HG02759 (cell line): ENCODE data around the gene RSAD2.

ENCODE experiments used
- ATAC-seq: cut with Tn5 transposase; IDR thresholded peaks from one replicate; pipeline ENCODE4 v1.9.1; 2021; ENCODE audit warnings: mild to moderate bottlenecking, moderate library complexity; ENCODE audit not compliant: unreplicated experiment

RSAD2 gene

DNA sequence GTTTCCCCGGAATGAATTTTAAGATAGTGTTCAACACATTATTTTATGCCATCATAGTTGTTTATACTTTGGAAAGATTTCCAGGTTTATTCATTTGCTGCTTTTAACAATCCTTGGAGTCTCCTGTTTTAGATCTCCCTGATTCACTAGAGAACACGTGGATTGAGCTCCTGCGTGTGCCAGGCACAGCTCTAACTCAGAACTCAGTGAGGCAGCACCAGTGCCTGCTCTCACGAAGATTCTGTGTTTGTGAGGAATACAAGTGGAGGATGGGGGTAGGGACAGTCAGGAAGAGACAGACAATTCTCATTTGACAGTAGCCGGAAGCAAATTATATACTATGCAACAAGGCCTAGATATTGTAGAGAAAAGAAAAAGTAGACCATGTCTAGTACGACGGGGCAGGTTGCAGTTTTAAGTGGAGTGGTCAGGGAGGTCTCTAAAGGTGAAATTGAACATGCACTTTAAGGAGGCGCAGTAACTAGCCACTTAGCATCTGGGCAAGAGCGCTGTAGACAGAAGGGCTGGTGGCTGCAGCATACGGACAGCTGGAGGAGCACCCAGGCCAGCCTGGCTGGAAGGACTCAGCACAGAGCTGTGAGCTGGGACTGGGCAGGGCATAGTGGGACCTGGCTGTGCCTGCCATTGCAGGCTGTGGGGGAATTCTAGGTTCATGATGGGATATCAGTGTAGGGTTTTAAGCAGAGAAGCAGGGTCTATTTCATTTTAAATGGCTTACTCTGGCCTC is 63.9 kb downstream of the RSAD2 start:
- ATAC-seq, result no peak

DNA sequence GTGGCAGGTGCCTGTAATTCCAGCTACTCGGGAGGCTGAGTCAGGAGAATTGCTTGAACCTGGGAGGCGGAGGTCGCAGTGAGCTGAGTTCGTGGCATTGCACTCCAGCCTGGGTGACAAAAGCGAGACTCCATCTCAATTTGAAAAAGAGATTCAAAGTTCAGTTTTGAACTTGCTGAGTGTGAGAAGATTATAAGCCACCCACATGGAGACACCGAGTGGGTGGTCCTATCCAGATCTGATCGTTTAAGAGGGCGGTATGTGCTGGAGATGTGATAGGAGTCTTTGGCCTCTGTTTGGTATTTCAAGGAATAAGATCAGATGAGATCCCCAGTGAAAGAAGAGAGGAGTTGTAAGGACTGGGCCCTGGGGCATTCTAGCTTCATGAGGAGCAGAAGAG is 65.3 kb downstream of the RSAD2 start:
- no peak for ATAC-seq

DNA sequence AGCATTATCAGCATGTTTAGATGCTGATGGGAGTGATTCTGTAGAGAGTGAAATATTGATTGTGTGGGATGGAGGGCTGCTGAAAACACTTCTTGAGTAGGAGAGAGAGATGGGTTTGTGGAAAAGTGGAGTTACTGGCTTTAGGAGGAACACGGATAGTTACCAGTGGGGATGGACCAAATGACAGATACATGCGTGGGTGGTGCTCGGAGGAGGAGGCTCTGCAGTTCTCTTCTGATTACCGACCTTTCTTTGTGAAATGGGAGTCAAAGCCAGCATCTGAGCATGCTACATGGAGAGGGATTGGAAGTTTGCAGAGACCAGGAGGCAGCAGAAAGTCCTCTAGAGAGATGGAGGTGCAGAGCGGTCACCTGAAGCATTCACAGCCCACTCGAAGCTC is 65.9 kb downstream of the RSAD2 start:
- no peak for ATAC-seq

DNA sequence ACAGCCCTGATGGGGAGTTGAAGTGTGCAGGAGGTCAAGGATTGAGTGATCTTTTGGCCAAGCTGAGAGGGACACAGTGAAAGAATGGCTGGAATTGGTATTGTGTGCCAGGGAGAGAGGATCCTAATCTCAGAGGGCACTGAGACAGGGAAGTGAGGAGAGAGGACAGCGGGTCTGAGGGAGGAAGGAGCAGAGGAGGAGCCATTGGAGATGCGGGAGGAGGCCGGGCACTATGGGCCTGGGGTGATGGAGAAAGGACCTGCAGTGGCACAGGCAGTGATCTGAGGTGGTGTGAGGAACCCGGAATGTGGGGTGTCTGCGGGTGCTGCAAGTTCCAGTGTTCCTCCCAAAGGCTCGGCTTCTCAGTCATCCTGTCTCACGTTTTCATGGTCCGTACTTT is 66.4 kb downstream of the RSAD2 start:
- ATAC-seq, result no peak

DNA sequence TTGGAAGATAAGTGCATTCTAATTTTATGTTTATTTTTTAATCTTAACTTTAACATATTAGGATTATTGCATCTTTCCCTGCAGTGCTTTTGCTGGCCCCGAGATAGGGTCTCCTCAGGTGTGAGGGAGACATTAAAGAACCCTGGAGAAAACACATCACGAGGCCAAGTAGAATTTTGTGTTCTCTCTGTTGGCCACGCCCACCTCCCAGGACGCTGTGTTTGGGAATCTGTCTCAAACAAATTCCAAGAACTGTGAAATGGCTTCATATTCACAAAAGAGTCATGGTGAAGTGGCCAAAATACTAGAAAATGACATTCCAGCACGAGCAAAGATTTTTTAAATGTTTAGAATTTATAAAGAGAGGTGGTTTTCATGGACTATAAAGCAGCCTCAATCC is 67.0 kb downstream of the RSAD2 start:
- ATAC-seq, result no peak

DNA sequence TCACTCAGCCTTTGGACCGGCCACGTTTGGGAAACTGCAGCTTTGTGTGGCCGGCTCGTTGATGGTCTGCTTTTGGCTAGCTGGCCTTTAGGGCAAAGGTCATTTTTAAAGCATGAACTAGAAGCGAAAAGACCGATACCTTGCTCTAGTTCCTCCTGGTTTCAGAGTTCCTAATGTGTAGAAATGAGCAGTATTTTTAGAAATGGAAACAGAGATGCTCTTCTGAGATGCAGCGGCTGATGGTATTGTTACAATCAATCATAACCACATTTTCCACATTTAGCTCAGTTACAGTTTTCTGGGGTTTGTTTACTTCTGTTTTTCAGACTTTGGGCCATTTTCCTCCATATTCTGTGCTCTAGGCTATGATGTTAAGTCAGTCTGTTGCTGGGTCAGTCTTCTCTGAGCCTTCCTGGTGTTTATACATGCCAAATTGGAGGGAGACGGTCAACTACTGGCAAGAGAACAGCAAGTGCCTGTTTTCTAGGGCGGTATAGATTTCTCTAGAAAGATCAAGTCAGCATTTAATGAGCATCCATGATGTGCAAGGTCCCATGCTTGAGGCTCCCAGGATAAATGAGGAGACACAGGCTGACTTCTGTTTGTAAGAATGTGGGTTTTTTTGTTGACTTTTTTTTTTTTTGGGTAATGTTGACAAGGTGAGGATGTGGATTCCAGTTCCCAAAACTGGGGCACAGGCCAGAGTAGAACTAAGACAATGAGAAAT is 67.7 kb downstream of the RSAD2 start:
- ATAC-seq, result peak; percentile 89

DNA sequence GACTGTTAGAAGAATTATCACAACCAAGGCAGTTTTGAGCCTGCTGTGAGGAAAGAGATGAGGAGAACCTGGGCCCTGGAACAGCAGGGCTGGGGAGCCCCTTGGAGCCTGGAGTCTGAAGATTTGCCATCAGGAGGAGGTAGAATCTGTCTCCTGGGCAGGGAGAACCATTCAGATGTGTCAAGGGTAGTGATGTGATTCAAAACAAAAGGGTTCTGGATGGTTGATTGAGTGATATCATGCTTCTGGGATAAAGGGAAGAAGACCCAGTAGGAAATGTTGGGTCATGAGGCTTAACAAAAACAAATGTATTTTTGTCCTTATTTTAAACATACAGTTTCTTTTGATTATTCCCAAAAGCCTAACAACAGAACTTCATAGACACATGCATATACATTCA is 68.2 kb downstream of the RSAD2 start:
- ATAC-seq, result peak; percentile 6

DNA sequence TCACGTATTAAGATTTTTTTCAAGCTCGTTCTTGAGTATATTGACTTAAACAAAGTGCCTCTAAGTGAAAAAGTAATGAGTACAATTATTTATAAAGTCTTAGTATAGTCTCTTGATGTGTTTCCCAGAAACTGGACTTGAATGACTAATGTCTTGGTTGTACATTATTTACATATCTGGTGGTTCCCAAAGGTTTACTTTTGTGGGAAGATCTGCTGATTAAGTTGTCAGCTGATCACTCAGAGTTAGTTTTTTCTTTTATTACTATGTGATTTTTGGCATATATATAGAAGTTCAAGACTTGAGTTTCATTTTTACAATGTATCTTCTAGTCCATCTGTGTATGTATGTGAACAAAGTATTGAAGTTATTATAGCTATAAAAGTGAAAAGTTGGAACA is 69.1 kb downstream of the RSAD2 start:
- no peak for ATAC-seq
